Measurements from ENCODE around the gene FEM1A. TPM values are rescaled to one million over a fixed set of nuclear protein-coding genes. Genes with fewer than 3 reads are reported as not detected.
A peak's percentile ranks its signal among the peaks of the same experiment; 100 is the strongest.

FEM1A gene
- total and polyA plus RNA-seq, 2 of the 8 experiments (the other 6 are each of a cell fraction or from before 2014, with no cell fraction given) = 6.7 to 16.1 TPM

DNA sequence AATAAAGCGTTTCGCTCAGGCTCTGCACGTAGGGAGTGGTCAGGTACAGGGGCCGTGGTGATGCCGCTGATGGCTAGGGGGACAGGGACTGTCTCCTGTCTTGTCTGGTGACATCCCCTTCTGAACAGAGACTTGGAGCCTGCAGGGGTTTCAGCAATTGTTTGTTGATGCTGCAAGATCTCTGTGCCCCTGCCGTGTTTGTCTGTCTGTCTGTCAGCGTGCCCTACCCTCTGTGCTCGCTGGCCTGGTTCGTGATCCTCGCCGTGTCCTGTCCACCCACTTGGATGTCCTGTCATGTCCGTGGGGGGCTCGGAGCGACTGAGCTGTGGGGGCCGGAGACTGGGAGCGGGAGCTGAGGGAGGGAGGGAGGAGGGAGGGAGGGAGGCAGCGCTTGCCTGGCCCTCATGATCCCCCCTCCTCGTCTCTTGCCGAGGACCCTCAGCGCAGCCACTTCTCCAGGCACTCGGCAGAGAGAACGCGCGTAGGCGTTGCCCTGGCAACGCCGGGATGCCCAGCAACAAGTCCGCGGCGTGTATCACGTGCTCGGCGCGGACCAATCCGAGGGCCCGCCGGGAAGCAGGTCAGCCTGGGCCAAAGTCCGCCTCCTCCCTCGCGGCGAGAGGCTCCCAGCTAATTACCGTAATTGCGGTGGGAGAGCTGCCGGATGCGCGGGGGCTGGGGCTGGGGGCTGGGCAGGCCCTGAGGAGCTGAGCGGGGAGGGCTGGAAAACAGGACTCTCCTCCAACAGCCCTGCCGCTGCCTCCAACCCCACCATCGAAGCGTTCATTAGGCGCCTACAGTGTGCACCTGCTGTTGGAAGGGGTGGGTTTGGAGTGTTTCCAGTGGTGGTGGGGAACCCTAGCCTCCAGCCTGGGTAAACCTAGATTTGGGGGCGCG is 31.9 kb upstream of the FEM1A start (continued):
- TF ChIP-seq, protein P1, sequence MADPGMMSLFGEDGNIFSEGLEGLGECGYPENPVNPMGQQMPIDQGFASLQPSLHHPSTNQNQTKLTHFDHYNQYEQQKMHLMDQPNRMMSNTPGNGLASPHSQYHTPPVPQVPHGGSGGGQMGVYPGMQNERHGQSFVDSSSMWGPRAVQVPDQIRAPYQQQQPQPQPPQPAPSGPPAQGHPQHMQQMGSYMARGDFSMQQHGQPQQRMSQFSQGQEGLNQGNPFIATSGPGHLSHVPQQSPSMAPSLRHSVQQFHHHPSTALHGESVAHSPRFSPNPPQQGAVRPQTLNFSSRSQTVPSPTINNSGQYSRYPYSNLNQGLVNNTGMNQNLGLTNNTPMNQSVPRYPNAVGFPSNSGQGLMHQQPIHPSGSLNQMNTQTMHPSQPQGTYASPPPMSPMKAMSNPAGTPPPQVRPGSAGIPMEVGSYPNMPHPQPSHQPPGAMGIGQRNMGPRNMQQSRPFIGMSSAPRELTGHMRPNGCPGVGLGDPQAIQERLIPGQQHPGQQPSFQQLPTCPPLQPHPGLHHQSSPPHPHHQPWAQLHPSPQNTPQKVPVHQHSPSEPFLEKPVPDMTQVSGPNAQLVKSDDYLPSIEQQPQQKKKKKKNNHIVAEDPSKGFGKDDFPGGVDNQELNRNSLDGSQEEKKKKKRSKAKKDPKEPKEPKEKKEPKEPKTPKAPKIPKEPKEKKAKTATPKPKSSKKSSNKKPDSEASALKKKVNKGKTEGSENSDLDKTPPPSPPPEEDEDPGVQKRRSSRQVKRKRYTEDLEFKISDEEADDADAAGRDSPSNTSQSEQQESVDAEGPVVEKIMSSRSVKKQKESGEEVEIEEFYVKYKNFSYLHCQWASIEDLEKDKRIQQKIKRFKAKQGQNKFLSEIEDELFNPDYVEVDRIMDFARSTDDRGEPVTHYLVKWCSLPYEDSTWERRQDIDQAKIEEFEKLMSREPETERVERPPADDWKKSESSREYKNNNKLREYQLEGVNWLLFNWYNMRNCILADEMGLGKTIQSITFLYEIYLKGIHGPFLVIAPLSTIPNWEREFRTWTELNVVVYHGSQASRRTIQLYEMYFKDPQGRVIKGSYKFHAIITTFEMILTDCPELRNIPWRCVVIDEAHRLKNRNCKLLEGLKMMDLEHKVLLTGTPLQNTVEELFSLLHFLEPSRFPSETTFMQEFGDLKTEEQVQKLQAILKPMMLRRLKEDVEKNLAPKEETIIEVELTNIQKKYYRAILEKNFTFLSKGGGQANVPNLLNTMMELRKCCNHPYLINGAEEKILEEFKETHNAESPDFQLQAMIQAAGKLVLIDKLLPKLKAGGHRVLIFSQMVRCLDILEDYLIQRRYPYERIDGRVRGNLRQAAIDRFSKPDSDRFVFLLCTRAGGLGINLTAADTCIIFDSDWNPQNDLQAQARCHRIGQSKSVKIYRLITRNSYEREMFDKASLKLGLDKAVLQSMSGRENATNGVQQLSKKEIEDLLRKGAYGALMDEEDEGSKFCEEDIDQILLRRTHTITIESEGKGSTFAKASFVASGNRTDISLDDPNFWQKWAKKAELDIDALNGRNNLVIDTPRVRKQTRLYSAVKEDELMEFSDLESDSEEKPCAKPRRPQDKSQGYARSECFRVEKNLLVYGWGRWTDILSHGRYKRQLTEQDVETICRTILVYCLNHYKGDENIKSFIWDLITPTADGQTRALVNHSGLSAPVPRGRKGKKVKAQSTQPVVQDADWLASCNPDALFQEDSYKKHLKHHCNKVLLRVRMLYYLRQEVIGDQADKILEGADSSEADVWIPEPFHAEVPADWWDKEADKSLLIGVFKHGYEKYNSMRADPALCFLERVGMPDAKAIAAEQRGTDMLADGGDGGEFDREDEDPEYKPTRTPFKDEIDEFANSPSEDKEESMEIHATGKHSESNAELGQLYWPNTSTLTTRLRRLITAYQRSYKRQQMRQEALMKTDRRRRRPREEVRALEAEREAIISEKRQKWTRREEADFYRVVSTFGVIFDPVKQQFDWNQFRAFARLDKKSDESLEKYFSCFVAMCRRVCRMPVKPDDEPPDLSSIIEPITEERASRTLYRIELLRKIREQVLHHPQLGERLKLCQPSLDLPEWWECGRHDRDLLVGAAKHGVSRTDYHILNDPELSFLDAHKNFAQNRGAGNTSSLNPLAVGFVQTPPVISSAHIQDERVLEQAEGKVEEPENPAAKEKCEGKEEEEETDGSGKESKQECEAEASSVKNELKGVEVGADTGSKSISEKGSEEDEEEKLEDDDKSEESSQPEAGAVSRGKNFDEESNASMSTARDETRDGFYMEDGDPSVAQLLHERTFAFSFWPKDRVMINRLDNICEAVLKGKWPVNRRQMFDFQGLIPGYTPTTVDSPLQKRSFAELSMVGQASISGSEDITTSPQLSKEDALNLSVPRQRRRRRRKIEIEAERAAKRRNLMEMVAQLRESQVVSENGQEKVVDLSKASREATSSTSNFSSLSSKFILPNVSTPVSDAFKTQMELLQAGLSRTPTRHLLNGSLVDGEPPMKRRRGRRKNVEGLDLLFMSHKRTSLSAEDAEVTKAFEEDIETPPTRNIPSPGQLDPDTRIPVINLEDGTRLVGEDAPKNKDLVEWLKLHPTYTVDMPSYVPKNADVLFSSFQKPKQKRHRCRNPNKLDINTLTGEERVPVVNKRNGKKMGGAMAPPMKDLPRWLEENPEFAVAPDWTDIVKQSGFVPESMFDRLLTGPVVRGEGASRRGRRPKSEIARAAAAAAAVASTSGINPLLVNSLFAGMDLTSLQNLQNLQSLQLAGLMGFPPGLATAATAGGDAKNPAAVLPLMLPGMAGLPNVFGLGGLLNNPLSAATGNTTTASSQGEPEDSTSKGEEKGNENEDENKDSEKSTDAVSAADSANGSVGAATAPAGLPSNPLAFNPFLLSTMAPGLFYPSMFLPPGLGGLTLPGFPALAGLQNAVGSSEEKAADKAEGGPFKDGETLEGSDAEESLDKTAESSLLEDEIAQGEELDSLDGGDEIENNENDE (IDR thresholded peaks at IDR 0.05; ENCODE audit: insufficient replicate concordance, low read length) = peak; percentile 99
- TF ChIP-seq, protein P2, sequence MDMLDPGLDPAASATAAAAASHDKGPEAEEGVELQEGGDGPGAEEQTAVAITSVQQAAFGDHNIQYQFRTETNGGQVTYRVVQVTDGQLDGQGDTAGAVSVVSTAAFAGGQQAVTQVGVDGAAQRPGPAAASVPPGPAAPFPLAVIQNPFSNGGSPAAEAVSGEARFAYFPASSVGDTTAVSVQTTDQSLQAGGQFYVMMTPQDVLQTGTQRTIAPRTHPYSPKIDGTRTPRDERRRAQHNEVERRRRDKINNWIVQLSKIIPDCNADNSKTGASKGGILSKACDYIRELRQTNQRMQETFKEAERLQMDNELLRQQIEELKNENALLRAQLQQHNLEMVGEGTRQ (IDR thresholded peaks at IDR 0.05; ENCODE audit: low read length) = peak; percentile 95
- TF ChIP-seq CHD2 (IDR thresholded peaks at IDR 0.05; ENCODE audit: low read length) (peak; percentile 75), SIN3A (conservative IDR thresholded peaks at IDR 0.05 in 1 of 2, IDR thresholded peaks at IDR 0.05 in 1 of 2; ENCODE audit: low read depth in 1 of 2, low read length in 2 of 2) (peak; percentile 71 to 95; a peak in 2 of 4 replicates), TEAD4 (IDR thresholded peaks at IDR 0.05; ENCODE audit: low read depth, low read length) (no peak), ASH2L (IDR thresholded peaks at IDR 0.05; ENCODE audit: low read length) (peak; percentile 21), SP2 (IDR thresholded peaks at IDR 0.05; ENCODE audit: low read length) (no peak), KDM5A (IDR thresholded peaks at IDR 0.05; ENCODE audit: low read length) (no peak), MAFK (IDR thresholded peaks at IDR 0.05; ENCODE audit: low read depth, low read length) (peak; percentile 41)

Measured in H1 (cell line).